IMR-90 (cell line): Measurements from ENCODE around the gene DIP2C. TPM values are rescaled to one million over a fixed set of nuclear protein-coding genes. Genes with fewer than 3 reads are reported as not detected.

Source experiments
- ATAC-seq: fragments of 200-7000 bp; cut with Tn5 transposase; 2 replicates; pipeline ENCODE4 v1.9.1; 2020; ENCODE audit warnings: low read depth, mild to moderate bottlenecking, moderate library complexity
- BruUV-seq: library from RNA; stranded (reverse); fragments of 400-500 nt; replicated peaks from 2 replicates; lab custom pipeline; 2021; lab: Mats Ljungman, UMichigan
- CTCF ChIA-PET: fragments of 300-600 bp; formaldehyde crosslinking; extraction: SDS; loops from one replicate; lab custom pipeline; 2021; ENCODE audit warnings: antibody characterized with exemption; lab: Yijun Ruan, JAX
- POLR2A ChIA-PET: fragments of 300-600 bp; sonication (Branson Sonifier 250); formaldehyde crosslinking; loops from one replicate; lab custom pipeline; 2022; ENCODE audit warnings: antibody characterized with exemption; ENCODE audit not compliant: unreplicated experiment; lab: Charles Lee
- DNase-seq: peaks from one replicate; pipeline ENCODE4 v3.0.0; 2013
- H2AFZ ChIP-seq: replicated peaks from 2 replicates; pipeline ENCODE3; 2013; ENCODE audit warnings: low read length, mild to moderate bottlenecking; ENCODE audit not compliant: poor library complexity
- H2AK5ac ChIP-seq: 2 replicates; pipeline ENCODE4 v1.6.1; 2013; ENCODE audit warnings: low read depth, low read length, inconsistent platforms
- H2AK9ac ChIP-seq: replicated peaks from 2 replicates; pipeline ENCODE3; 2013; ENCODE audit warnings: mild to moderate bottlenecking, low read depth, low read length, moderate library complexity; ENCODE audit not compliant: poor library complexity
- H2BK120ac ChIP-seq: 2 replicates; pipeline ENCODE4 v1.6.1; 2013; ENCODE audit warnings: low read depth, low read length, inconsistent platforms
- H2BK15ac ChIP-seq: 3 replicates; pipeline ENCODE4 v1.6.1; 2013; ENCODE audit warnings: low read depth, low read length, inconsistent platforms
- H2BK20ac ChIP-seq: 2 replicates; pipeline ENCODE4 v1.6.1; 2013; ENCODE audit warnings: low read depth, mild to moderate bottlenecking, inconsistent platforms, low read length, moderate library complexity
- H2BK5ac ChIP-seq: 2 replicates; pipeline ENCODE4 v1.6.1; 2013; ENCODE audit warnings: mild to moderate bottlenecking, low read depth, low read length, inconsistent platforms; ENCODE audit not compliant: poor library complexity, severe bottlenecking
- H3K14ac ChIP-seq: replicated peaks from 2 replicates; pipeline ENCODE4 v1.6.1; 2013; ENCODE audit warnings: low read depth, low read length, inconsistent platforms
- H3K18ac ChIP-seq: 2 replicates; pipeline ENCODE4 v1.6.1; 2013; ENCODE audit warnings: low read depth, low read length, control low read depth
- H3K23ac ChIP-seq: 2 replicates; pipeline ENCODE4 v1.6.1; 2013; ENCODE audit warnings: low read depth, low read length, inconsistent platforms
- H3K27ac ChIP-seq: 2 replicates; pipeline ENCODE4 v1.5.1; 2013; ENCODE audit warnings: mild to moderate bottlenecking, control low read depth, low read length; ENCODE audit not compliant: insufficient read depth
- H3K27me3 ChIP-seq: 2 replicates; pipeline ENCODE4 v1.6.1; 2013; ENCODE audit warnings: low read length; ENCODE audit not compliant: control insufficient read depth, insufficient read depth
- H3K36me3 ChIP-seq: 2 replicates; pipeline ENCODE4 v1.6.1; 2013; ENCODE audit warnings: low read length, mixed read lengths; ENCODE audit not compliant: control insufficient read depth, insufficient read depth
- H3K4ac ChIP-seq: 2 replicates; pipeline ENCODE4 v1.6.1; 2013; ENCODE audit warnings: low read depth, low read length, inconsistent platforms
- H3K4me1 ChIP-seq: 2 replicates; pipeline ENCODE4 v1.6.1; 2013; ENCODE audit warnings: low read length, mixed read lengths; ENCODE audit not compliant: control insufficient read depth, insufficient read depth
- H3K4me2 ChIP-seq: 2 replicates; pipeline ENCODE4 v1.6.1; 2013; ENCODE audit warnings: low read depth, mild to moderate bottlenecking, control low read depth, low read length, moderate library complexity
- H3K4me3 ChIP-seq: 2 replicates; pipeline ENCODE4 v1.5.1; 2013; ENCODE audit warnings: low read depth, mild to moderate bottlenecking, control low read depth, low read length, moderate library complexity; ENCODE audit not compliant: insufficient read depth
- H3K56ac ChIP-seq: 2 replicates; pipeline ENCODE4 v1.6.1; 2013; ENCODE audit warnings: low read length, inconsistent platforms; ENCODE audit not compliant: insufficient read depth; ENCODE audit errors: extremely low read depth
- H3K79me1 ChIP-seq, 2 experiments: 2 replicates each; pipeline ENCODE4 v1.6.1; 2013; ENCODE audit warnings: low read length in 2 of 2, inconsistent platforms in 1 of 2, low read depth in 1 of 2
- H3K9ac ChIP-seq: 2 replicates; pipeline ENCODE4 v1.6.1; 2013; ENCODE audit warnings: low read depth, low read length, control low read depth
- H3K9me1 ChIP-seq: 2 replicates; pipeline ENCODE4 v1.6.1; 2013; ENCODE audit warnings: low read length, inconsistent platforms; ENCODE audit not compliant: insufficient read depth
- H3K9me3 ChIP-seq: 2 replicates; pipeline ENCODE4 v1.6.1; 2013; ENCODE audit warnings: low read length; ENCODE audit not compliant: control insufficient read depth, insufficient read depth
- H4K20me1 ChIP-seq: 2 replicates; pipeline ENCODE4 v1.6.1; 2013; ENCODE audit warnings: low read length, inconsistent platforms; ENCODE audit not compliant: insufficient read depth
- H4K5ac ChIP-seq: 2 replicates; pipeline ENCODE4 v1.6.1; 2013; ENCODE audit warnings: mild to moderate bottlenecking, low read depth, low read length, control low read depth
- H4K8ac ChIP-seq, 2 experiments: 2 replicates each; pipeline ENCODE4 v1.6.1; 2013; ENCODE audit warnings: low read depth in 2 of 2, low read length in 2 of 2, control low read depth in 1 of 2, inconsistent platforms in 1 of 2
- H4K91ac ChIP-seq: 2 replicates; pipeline ENCODE4 v1.6.1; 2013; ENCODE audit warnings: low read depth, low read length, inconsistent platforms; ENCODE audit not compliant: insufficient read depth
- BHLHE40 ChIP-seq: fragments of 150-350 bp; IDR thresholded peaks from 2 replicates; pipeline ENCODE4 v1.6.1; 2016; ENCODE audit warnings: mild to moderate bottlenecking, low read depth, low read length
- CEBPB ChIP-seq: IDR thresholded peaks from 2 replicates; pipeline ENCODE4 v1.6.1; 2012; ENCODE audit warnings: low read depth, low read length, improper control_type of control experiment
- CHD1 ChIP-seq: IDR thresholded peaks from 2 replicates; pipeline ENCODE4 v1.6.1; 2012; ENCODE audit warnings: low read depth, low read length, improper control_type of control experiment
- FOS ChIP-seq: fragments of 150-350 bp; IDR thresholded peaks from 2 replicates; pipeline ENCODE4 v1.6.1; 2016; ENCODE audit warnings: low read depth, low read length
- MAFK ChIP-seq: IDR thresholded peaks from 2 replicates; pipeline ENCODE4 v1.6.1; 2012; ENCODE audit warnings: low read depth, low read length, improper control_type of control experiment
- MAZ ChIP-seq: IDR thresholded peaks from 2 replicates; pipeline ENCODE4 v1.6.1; 2012; ENCODE audit warnings: low read depth, mild to moderate bottlenecking, low read length, improper control_type of control experiment, moderate library complexity, borderline replicate concordance
- MXI1 ChIP-seq: IDR thresholded peaks from 2 replicates; pipeline ENCODE4 v1.6.1; 2012; ENCODE audit warnings: low read depth, mild to moderate bottlenecking, low read length, moderate library complexity, borderline replicate concordance
- NFE2L2 ChIP-seq: fragments of 150-350 bp; IDR thresholded peaks from 2 replicates; pipeline ENCODE4 v1.6.1; 2016; ENCODE audit warnings: low read depth, mild to moderate bottlenecking, low read length
- POLR2A ChIP-seq: IDR thresholded peaks from 2 replicates; pipeline ENCODE4 v1.6.1; 2012; ENCODE audit warnings: mild to moderate bottlenecking, low read depth, low read length
- RAD21 ChIP-seq: IDR thresholded peaks from 2 replicates; pipeline ENCODE4 v1.6.1; 2012; ENCODE audit warnings: low read length, improper control_type of control experiment
- RCOR1 ChIP-seq: IDR thresholded peaks from 2 replicates; pipeline ENCODE4 v1.6.1; 2012; ENCODE audit warnings: mild to moderate bottlenecking, low read length, improper control_type of control experiment; ENCODE audit not compliant: insufficient replicate concordance
- RFX5 ChIP-seq: IDR thresholded peaks from 2 replicates; pipeline ENCODE4 v1.8.0; 2012; ENCODE audit warnings: low read depth, mild to moderate bottlenecking, low read length, moderate library complexity
- SMC3 ChIP-seq: fragments of 150-350 bp; IDR thresholded peaks from 2 replicates; pipeline ENCODE4 v1.6.1; 2016; ENCODE audit warnings: low read depth, mild to moderate bottlenecking, antibody characterized with exemption, low read length, moderate library complexity
- WGBS, 2 experiments: methylation state at CpG; one replicate each; pipeline versions ENCODE4 v1.1.5 to v1.1.7; 2013; ENCODE audit warnings: missing lambda C conversion rate in 2 of 2; ENCODE audit not compliant: insufficient read length in 1 of 2; ENCODE audit errors: extremely low coverage in 2 of 2; 5-methylcytosine and 5-hydroxymethylcytosine counted together
- dilution Hi-C: fragments of 300-500 bp; cut with HindIII; formaldehyde crosslinking; loops from one replicate; pipeline ENCODE4 v1.14.3; 2018; ENCODE audit warnings: low sequenced_read_pairs; ENCODE audit not compliant: unreplicated experiment
- in situ Hi-C: fragments of 300-500 bp; cut with MboI; formaldehyde crosslinking; loops from 3 replicates; pipeline ENCODE4 v1.14.3; 2019; ENCODE audit warnings: low sequenced_read_pairs, inconsistent platforms, mixed read lengths
- intact Hi-C: fragments of 100-400 bp; cut with micrococcal nuclease; formaldehyde crosslinking; loops from 2 replicates; pipeline ENCODE4 v1.10.0; 2022
- polyA plus RNA-seq, 3 experiments: library from polyadenylated mRNA; depleted of rRNA; stranded (reverse); fragments of >200 nt; gene quantifications; 2 replicates each; pipeline ENCODE4 v1.2.3, GENCODE V29; 2012; ENCODE audit warnings: low replicate concordance in 1 of 3
- total RNA-seq: library from RNA; depleted of rRNA; stranded (reverse); fragments of >200 nt; gene quantifications from 2 replicates; pipeline ENCODE4 v1.2.3, GENCODE V29; 2012
- TF ChIP-seq, protein P1 (sequence below): conservative IDR thresholded peaks from 2 replicates; pipeline ENCODE4 v1.5.1; 2012; ENCODE audit warnings: mild to moderate bottlenecking, low read depth, low read length, improper control_type of control experiment
- TF ChIP-seq, protein P2 (sequence below): fragments of 150-350 bp; IDR thresholded peaks from 2 replicates; pipeline ENCODE4 v1.6.1; 2016; ENCODE audit warnings: low read depth, mild to moderate bottlenecking, low read length, moderate library complexity, borderline replicate concordance
- TF ChIP-seq, protein P3 (sequence below): fragments of 150-350 bp; IDR thresholded peaks from 2 replicates; pipeline ENCODE4 v1.6.1; 2017; ENCODE audit warnings: mild to moderate bottlenecking, antibody characterized with exemption, low read length, low read depth

DIP2C gene
- total and polyA plus RNA-seq, 2 of the 4 experiments (the other 2 are of a cell fraction), result 8.6 to 17.3 TPM

DNA sequence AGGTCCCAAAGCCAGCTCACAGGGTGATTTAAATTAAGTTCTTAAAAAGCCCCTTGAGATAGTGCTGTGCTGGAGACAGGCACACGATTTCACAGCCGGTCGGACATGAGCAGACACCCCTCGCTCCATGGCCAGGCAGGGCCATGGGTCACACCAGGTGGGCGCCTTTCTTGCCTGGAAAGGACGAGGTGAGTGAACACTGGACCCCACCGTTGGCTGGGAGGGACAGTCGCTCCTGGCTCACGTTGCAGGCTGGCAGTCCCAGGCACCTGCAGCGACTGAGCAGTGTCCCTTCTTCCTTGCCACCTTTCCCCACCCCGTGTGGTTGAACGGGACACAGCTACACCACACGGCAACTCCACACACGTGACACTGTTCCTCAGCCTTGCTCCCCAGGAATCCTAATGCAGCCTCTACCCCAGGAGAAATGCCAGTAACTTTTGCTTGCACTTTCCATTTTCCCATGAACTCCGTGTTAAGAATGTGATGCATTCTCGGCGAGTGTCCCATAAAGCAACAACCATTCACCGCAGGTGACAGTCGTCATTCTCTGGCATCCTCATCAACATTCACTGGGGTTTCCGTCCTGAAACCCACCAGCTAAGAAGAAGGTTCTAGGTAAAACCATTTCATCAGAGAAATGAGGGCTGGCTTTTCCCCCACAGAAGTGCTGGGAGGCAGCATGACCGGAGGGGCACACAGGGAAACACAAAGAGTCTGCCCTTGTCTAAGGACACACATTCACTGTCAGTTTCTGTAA, 336.8 kb downstream of the DIP2C start:
- in situ Hi-C loops, result no loop called here
- Histone ChIP-seq H3K9me3 (no peaks in the 10 kb centered on the region), H3K9ac (no peak overlapping the region), H3K27me3 (no peaks in the 10 kb centered on the region), H2BK15ac (no peak overlapping the region), H2AFZ (no peak overlapping the region), H3K23ac (no peak overlapping the region), H3K79me1 (peaks cover 7 to 24% of the 10 kb centered on the region in 2 experiments; a peak in 3 of 4 replicates), H4K91ac (no peak overlapping the region), H2BK5ac (no peak overlapping the region), H3K4ac (no peak overlapping the region), H3K4me2 (no peak overlapping the region), H3K36me3 (peaks cover 71% of the 10 kb centered on the region), H4K5ac (no peak overlapping the region), H3K14ac (no peak overlapping the region), H3K9me1 (peaks cover 17% of the 10 kb centered on the region), H3K18ac (no peak overlapping the region), H2AK5ac (no peak overlapping the region), H2BK20ac (no peak overlapping the region), H3K4me1 (no peaks in the 10 kb centered on the region), H4K8ac (no peak overlapping the region), H3K4me3 (no peak overlapping the region), H3K56ac (no peak overlapping the region), H2AK9ac (no peak overlapping the region), H4K20me1 (0 out of 2 replicates have a peak, but pooled peaks cover 5% of the 10 kb centered on the region), H2BK120ac (no peak overlapping the region), H3K27ac (no peak overlapping the region)
- no peak for DNase-seq
- intact Hi-C loops, result no loop called here
- TF ChIP-seq BHLHE40, result no peak
- TF ChIP-seq, protein P1, sequence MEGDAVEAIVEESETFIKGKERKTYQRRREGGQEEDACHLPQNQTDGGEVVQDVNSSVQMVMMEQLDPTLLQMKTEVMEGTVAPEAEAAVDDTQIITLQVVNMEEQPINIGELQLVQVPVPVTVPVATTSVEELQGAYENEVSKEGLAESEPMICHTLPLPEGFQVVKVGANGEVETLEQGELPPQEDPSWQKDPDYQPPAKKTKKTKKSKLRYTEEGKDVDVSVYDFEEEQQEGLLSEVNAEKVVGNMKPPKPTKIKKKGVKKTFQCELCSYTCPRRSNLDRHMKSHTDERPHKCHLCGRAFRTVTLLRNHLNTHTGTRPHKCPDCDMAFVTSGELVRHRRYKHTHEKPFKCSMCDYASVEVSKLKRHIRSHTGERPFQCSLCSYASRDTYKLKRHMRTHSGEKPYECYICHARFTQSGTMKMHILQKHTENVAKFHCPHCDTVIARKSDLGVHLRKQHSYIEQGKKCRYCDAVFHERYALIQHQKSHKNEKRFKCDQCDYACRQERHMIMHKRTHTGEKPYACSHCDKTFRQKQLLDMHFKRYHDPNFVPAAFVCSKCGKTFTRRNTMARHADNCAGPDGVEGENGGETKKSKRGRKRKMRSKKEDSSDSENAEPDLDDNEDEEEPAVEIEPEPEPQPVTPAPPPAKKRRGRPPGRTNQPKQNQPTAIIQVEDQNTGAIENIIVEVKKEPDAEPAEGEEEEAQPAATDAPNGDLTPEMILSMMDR, result no peak
- TF ChIP-seq CEBPB, result no peak
- no peak for TF ChIP-seq MXI1
- no peak for TF ChIP-seq POLR2A
- TF ChIP-seq MAZ, result no peak
- TF ChIP-seq, protein P2, sequence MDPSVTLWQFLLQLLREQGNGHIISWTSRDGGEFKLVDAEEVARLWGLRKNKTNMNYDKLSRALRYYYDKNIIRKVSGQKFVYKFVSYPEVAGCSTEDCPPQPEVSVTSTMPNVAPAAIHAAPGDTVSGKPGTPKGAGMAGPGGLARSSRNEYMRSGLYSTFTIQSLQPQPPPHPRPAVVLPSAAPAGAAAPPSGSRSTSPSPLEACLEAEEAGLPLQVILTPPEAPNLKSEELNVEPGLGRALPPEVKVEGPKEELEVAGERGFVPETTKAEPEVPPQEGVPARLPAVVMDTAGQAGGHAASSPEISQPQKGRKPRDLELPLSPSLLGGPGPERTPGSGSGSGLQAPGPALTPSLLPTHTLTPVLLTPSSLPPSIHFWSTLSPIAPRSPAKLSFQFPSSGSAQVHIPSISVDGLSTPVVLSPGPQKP, result no peak
- no peak for TF ChIP-seq SMC3
- TF ChIP-seq MAFK, result no peak
- TF ChIP-seq FOS, result no peak
- no peak for TF ChIP-seq RFX5
- no peak for TF ChIP-seq RCOR1
- TF ChIP-seq, protein P3, sequence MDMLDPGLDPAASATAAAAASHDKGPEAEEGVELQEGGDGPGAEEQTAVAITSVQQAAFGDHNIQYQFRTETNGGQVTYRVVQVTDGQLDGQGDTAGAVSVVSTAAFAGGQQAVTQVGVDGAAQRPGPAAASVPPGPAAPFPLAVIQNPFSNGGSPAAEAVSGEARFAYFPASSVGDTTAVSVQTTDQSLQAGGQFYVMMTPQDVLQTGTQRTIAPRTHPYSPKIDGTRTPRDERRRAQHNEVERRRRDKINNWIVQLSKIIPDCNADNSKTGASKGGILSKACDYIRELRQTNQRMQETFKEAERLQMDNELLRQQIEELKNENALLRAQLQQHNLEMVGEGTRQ, result no peak
- TF ChIP-seq CHD1, result no peak
- no peak for TF ChIP-seq NFE2L2
- no peak for TF ChIP-seq RAD21
- CTCF ChIA-PET, result no interaction called here
- WGBS, 2 experiments, result 100% methylated on average over 1 of the region's 21 CpGs; no CpG with 5 or more reads in 1 of the 2 experiments
- POLR2A ChIA-PET, result no interaction called here
- no peak for ATAC-seq
- dilution Hi-C loops, result no loop called here
- BruUV-seq, result no TSS peak
